Liver (tissue), 3 donors: ENCODE measurements around the gene TSTD2.

Experiments
- TAF1 ChIP-seq: conservative IDR thresholded peaks from 2 replicates; pipeline ENCODE4 v1.6.1; 2016; ENCODE audit warnings: antibody characterized with exemption, mild to moderate bottlenecking
- TF ChIP-seq, protein P1 (sequence below): fragments of 150-350 bp; IDR thresholded peaks from 2 replicates; pipeline ENCODE4 v1.5.1; 2017; ENCODE audit warnings: improper control_type of control experiment, low read depth, low read length; ENCODE audit not compliant: missing input control
- donor health status: healthy.
- donor health status: healthy.

DNA sequence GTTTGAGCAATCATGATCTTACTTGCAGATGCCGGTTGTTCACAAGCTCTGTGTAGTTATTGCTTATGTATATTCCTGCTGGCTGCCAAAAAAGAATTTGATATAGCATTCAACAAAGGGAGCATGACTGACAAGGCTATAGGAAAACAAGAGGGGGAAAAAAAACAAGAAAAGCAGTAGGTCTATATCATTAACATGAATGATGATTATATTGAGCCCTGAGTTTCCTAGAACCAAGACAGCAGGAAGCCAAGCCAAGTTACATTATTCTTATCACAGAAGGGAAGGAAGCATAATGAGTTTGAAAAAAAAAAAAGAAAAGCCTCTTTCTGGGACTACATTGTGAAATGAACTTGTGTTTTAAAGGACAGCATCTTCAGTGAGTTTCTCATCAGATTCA lies 41.0 kb downstream of the TSTD2 start:
- no peak for TF ChIP-seq TAF1
- TF ChIP-seq, protein P1, sequence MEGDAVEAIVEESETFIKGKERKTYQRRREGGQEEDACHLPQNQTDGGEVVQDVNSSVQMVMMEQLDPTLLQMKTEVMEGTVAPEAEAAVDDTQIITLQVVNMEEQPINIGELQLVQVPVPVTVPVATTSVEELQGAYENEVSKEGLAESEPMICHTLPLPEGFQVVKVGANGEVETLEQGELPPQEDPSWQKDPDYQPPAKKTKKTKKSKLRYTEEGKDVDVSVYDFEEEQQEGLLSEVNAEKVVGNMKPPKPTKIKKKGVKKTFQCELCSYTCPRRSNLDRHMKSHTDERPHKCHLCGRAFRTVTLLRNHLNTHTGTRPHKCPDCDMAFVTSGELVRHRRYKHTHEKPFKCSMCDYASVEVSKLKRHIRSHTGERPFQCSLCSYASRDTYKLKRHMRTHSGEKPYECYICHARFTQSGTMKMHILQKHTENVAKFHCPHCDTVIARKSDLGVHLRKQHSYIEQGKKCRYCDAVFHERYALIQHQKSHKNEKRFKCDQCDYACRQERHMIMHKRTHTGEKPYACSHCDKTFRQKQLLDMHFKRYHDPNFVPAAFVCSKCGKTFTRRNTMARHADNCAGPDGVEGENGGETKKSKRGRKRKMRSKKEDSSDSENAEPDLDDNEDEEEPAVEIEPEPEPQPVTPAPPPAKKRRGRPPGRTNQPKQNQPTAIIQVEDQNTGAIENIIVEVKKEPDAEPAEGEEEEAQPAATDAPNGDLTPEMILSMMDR: no peak
